HG02973 (cell line): ENCODE measurements around the gene DCANP1.

ENCODE experiments used
- ATAC-seq: cut with Tn5 transposase; IDR thresholded peaks from one replicate; pipeline ENCODE4 v1.9.1; 2021; ENCODE audit warnings: moderate library complexity; ENCODE audit not compliant: unreplicated experiment

The DCANP1 gene

GRCh38 chr5:135458356-135458755 lies 11.2 kb upstream of the DCANP1 start:
- ATAC-seq = no peak

- ATAC-seq = peak; percentile 63
Observed at GRCh38 chr5:135457424-135458071, 10.4 kb upstream of the DCANP1 start.

GRCh38 chr5:135456238-135457099 lies 9.3 kb upstream of the DCANP1 start:
- ATAC-seq = peak; percentile 70

- no peak for ATAC-seq
Observed at GRCh38 chr5:135455876-135456237, 8.7 kb upstream of the DCANP1 start.

- ATAC-seq = no peak
Observed at GRCh38 chr5:135454946-135455345, 7.8 kb upstream of the DCANP1 start.

- ATAC-seq = no peak
Observed at GRCh38 chr5:135453613-135454012, 6.5 kb upstream of the DCANP1 start.

GRCh38 chr5:135452321-135453030 lies 5.3 kb upstream of the DCANP1 start, which contains the start of gene TIFAB:
Gene TIFAB (minus strand): TSS chr5:135452351. CDS start chr5:135449939, 2,412 bp downstream.
- no peak for ATAC-seq

- ATAC-seq = no peak
Observed at GRCh38 chr5:135451581-135452320, 4.6 kb upstream of the DCANP1 start.

GRCh38 chr5:135450952-135451351 lies 3.8 kb upstream of the DCANP1 start:
- ATAC-seq = no peak

- no peak for ATAC-seq
Observed at GRCh38 chr5:135450336-135450735, 3.2 kb upstream of the DCANP1 start.

- ATAC-seq = no peak
Observed at GRCh38 chr5:135449644-135450043, 2.5 kb upstream of the DCANP1 start.

GRCh38 chr5:135448791-135449507 lies 1.8 kb upstream of the DCANP1 start:
- no peak for ATAC-seq

- ATAC-seq = no peak
Observed at GRCh38 chr5:135448071-135448739, 1.1 kb upstream of the DCANP1 start.

GRCh38 chr5:135446615-135447014 lies 533 bp downstream of the DCANP1 start:
- ATAC-seq = no peak

- no peak for ATAC-seq
Observed at GRCh38 chr5:135446206-135446605, 942 bp downstream of the DCANP1 start.

- no peak for ATAC-seq
Observed at GRCh38 chr5:135445306-135445985, 1.7 kb downstream of the DCANP1 start.

GRCh38 chr5:135444881-135445280 lies 2.3 kb downstream of the DCANP1 start:
- ATAC-seq = no peak

- ATAC-seq = no peak
Observed at GRCh38 chr5:135444360-135444759, 2.8 kb downstream of the DCANP1 start.
